Fibroblast of mammary gland (primary cell): ENCODE results near the gene SLC37A1.

Experiments used
- DNase-seq: peaks from one replicate; pipeline ENCODE4 v3.0.0-alpha.2; 2010; ENCODE audit warnings: low read depth
- H3K4me3 ChIP-seq: 2 replicates; pipeline ENCODE4 v1.5.1; 2011; ENCODE audit warnings: low read depth, mild to moderate bottlenecking, low read length, moderate library complexity; ENCODE audit not compliant: control insufficient read depth
- TF ChIP-seq, protein P1 (sequence below): conservative IDR thresholded peaks from 2 replicates; pipeline ENCODE4 v1.5.1; 2011; ENCODE audit warnings: low read depth, low read length, inconsistent platforms; ENCODE audit not compliant: control insufficient read depth, insufficient read depth

SLC37A1 gene

DNA sequence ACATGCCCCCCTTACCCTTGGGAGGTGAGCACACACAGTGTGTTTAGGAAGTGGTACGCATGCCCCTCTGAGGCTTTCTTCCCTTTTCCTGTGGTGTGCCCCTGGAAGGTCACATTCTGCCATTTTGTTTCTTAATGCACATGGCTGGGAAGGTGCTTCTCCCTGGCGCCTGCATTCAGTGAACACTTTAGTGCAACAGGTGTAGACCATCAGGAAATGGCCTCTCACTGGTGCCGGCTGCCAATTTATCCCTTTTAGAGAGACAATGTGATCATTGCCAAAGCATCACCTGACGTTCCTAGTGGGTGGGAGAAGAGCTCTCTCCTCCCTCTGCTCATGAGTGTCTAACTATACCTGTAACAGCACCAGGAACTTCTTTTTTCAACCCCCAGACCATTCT, 88.0 kb downstream of the SLC37A1 start:
- no peak for DNase-seq
- no peak overlapping the region for H3K4me3 ChIP-seq
- TF ChIP-seq, protein P1, sequence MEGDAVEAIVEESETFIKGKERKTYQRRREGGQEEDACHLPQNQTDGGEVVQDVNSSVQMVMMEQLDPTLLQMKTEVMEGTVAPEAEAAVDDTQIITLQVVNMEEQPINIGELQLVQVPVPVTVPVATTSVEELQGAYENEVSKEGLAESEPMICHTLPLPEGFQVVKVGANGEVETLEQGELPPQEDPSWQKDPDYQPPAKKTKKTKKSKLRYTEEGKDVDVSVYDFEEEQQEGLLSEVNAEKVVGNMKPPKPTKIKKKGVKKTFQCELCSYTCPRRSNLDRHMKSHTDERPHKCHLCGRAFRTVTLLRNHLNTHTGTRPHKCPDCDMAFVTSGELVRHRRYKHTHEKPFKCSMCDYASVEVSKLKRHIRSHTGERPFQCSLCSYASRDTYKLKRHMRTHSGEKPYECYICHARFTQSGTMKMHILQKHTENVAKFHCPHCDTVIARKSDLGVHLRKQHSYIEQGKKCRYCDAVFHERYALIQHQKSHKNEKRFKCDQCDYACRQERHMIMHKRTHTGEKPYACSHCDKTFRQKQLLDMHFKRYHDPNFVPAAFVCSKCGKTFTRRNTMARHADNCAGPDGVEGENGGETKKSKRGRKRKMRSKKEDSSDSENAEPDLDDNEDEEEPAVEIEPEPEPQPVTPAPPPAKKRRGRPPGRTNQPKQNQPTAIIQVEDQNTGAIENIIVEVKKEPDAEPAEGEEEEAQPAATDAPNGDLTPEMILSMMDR, result no peak

DNA sequence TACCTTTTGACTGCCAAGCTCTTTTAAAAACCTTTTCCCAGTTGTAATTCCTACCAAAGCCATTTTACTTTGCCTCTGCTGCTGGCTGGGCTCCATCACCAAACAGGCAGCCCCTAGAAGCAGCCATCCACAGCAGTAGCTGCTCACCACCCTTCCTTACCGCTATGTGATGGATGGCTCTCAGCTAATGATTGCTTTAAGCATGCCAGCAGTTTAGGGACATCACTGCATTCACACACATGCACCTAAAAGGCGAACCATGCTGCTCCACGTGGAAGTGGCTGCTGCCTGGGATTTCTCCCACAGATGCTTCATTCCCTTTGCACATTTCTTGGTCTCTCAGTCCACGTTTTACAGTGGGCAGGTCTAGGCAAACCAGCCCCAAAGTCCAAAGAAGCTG, 93.5 kb downstream of the SLC37A1 start:
- no peak for DNase-seq
- TF ChIP-seq, protein P1, result no peak
- H3K4me3 ChIP-seq, result no peak overlapping the region

DNA sequence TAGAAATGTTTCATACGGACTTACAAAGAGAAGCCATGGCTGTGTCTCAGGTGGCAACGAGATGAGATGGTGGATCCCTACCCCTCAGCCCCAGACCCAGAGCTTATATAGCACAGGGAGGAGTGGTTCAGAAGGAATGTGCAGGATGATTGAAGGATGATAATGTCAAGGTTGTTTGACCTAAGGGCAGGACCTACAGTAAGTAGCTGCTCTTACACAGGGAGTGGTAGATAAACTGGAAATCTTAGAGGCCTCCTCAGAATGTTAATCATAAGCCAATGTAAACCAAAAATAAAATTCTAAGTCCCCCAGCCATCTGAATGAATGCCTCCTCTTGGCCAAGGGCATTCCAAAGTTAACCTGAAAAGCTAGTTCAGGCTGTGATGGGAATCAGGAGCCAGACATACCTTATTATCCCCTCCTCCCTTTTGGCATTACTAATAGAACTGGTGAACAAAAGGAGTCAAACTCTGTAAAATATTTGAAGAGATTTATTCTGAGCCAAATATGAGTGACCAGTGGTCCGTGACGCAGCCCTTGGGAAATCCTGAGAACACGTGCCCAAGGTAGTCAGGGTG, 94.0 kb downstream of the SLC37A1 start:
- H3K4me3 ChIP-seq, result no peak overlapping the region
- TF ChIP-seq, protein P1, result no peak
- DNase-seq, result no peak

DNA sequence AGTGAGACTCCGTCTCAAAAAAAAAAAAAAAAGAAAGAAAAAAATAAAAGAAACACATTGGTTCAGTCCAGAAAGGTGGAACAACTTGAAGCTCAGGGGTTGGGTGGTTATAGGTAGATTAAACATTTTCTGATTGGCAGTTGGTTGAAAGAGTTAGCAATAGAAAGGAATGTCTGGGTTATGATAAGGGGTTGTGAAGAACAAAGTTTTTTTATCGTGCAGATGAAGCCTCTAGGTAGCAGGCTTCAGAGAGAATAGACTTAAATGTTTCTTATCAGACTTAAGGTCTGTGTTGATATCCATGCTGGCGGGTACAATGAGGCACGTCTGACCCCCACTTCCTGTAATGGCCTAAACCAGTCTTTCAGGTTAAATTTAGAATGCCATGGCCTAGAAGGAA, 94.8 kb downstream of the SLC37A1 start:
- TF ChIP-seq, protein P1, result no peak
- no peak overlapping the region for H3K4me3 ChIP-seq
- DNase-seq, result no peak

DNA sequence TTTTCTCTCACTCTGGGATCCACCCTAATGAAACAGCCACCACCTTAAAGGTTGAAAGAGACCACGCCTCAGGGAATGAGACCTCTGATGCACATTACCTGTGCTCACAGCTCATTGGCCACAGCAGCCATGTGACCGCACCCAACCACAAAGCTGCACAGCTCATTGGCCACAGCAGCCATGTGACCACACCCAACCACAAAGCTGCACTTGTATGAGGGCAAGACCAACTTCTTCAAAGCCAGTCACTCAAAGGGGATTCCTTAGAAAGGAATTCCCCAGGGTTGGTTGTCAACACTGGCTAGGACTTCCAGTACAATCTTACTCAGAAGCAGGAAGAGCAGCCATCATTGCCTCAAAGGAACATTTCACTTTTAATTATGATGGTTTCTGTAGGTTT, 96.2 kb downstream of the SLC37A1 start:
- no peak overlapping the region for H3K4me3 ChIP-seq
- TF ChIP-seq, protein P1, result no peak
- DNase-seq, result no peak

DNA sequence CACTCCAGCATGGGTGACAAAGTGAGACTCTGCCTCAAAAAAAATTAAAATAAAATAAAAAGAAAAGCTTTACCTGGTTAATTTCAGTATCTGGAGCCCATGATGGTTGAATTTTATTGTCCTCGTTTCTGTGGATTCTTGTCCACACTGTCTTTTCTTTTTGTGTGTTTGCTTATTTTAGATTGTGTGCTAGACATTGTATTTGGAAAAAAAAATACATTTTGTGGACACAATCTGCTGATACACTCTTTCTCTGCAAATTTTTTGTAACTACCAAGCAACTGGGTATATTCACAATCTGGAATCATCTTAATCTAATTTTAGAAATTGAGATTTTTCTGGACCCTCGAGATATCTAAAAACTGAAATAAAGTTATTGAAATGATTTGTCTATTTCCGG, 98.2 kb downstream of the SLC37A1 start:
- no peak for DNase-seq
- TF ChIP-seq, protein P1, result no peak
- H3K4me3 ChIP-seq, result no peak overlapping the region

DNA sequence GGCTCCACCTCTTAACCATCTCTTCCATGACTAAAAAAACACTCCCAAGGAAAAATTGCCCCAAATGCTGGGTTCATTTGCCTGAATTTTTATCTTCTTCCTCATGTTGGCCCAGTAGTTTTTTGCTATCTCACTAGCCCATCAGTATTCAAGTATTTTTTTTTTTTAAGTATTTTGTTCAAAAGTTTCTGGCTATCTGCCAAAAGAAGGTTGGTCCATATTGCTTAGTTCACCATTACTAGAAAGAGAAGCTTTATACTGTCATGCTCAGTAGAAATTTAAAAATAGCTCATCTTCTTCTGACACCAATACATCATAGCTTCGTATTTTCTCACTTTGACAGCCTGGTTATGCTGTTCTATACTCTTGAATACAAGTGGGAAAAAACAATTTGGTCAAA, 98.7 kb downstream of the SLC37A1 start:
- no peak overlapping the region for H3K4me3 ChIP-seq
- TF ChIP-seq, protein P1, result no peak
- DNase-seq, result no peak
